ENCODE measurements around the gene PGGHG. TPM values are rescaled to one million over a fixed set of nuclear protein-coding genes. Genes with fewer than 3 reads are reported as not detected.
"Not testable (repeated sequence)": the region's sequence is repeated elsewhere in the genome, so short reads cannot be mapped to it uniquely, and the experiment has no call there.

PGGHG gene
- total and polyA plus RNA-seq, 4 donors, result 21.6 to 145 (median 87.9) TPM

DNA sequence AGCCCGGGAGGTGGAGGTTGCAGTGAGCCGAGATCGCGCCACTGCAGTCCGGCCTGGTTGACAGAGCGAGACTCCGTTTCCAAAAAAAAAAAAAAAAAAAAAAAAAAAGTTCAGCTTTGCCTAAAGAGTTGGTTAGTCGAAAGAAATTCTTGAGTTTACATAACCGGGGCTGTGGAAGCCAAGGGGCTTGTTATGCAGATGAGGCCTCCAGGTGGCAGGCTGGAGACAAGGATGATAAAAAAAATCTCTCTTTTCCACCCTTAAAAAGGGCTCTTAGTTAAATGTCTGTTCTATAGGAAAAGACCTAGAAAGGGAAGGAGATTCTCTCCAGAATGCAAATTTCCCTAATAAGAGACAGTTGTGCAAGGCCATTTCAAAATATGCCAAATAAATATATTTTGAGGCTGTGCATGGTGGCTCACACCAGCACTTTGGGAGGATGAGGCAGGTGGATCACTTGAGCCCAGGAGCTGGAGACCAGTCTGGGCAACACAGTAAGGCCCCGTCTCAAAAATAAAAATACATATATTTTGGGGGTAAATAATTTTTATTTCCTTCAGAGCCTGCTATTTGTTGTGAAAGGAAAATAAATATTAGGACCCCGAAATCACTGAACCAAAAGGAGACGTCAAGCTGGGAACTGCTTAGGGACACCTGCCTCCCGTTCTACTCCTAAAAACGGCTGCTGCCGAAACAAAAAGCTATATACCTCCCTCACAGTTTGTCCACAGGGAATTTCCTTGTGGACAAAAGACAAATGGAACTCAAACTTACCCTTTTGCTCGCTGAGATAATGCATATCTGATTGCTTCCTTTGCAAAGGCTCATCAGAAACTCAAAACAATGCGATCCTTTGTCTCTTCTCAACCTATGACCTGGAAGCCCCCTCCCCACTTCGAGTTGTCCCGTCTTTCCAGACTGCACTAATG is 16.3 kb downstream of the PGGHG start:
- Histone ChIP-seq H3K36me3 (ENCODE audit: control insufficient read depth in 4 of 4, insufficient read depth in 4 of 4, low read length in 4 of 4) (no peaks in the 10 kb centered on the region), H3K27ac (ENCODE audit: low read depth in 1 of 2, low read length in 1 of 2) (peak overlapping the region in 1 of 2 donors; percentile 21), H3K27me3 (ENCODE audit: control insufficient read depth in 3 of 3, insufficient read depth in 3 of 3, low read length in 2 of 3) (peaks cover 0 to 6% (median 6%) of the 10 kb centered on the region in 3 donors), H3K9me3 (ENCODE audit: control insufficient read depth in 4 of 4, insufficient read depth in 3 of 4, low read length in 3 of 4) (no peaks in the 10 kb centered on the region), H3K4me3 (no peak overlapping the region), H3K9ac (ENCODE audit: insufficient read depth in 1 of 2, low read length in 2 of 2) (no peak overlapping the region), H3K4me1 (ENCODE audit: control insufficient read depth in 5 of 5, insufficient read depth in 5 of 5, low read length in 5 of 5) (peaks cover 0 to 24% (median 4%) of the 10 kb centered on the region in 5 donors)
- ATAC-seq (ENCODE audit: insufficient read depth, low FRiP score) (no peak), DNase-seq (peak; percentile 85 to 95 (median 90))
- TF ChIP-seq, protein P1, sequence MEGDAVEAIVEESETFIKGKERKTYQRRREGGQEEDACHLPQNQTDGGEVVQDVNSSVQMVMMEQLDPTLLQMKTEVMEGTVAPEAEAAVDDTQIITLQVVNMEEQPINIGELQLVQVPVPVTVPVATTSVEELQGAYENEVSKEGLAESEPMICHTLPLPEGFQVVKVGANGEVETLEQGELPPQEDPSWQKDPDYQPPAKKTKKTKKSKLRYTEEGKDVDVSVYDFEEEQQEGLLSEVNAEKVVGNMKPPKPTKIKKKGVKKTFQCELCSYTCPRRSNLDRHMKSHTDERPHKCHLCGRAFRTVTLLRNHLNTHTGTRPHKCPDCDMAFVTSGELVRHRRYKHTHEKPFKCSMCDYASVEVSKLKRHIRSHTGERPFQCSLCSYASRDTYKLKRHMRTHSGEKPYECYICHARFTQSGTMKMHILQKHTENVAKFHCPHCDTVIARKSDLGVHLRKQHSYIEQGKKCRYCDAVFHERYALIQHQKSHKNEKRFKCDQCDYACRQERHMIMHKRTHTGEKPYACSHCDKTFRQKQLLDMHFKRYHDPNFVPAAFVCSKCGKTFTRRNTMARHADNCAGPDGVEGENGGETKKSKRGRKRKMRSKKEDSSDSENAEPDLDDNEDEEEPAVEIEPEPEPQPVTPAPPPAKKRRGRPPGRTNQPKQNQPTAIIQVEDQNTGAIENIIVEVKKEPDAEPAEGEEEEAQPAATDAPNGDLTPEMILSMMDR (IDR thresholded peaks at IDR 0.05; ENCODE audit: control extremely low read depth, extremely low read depth), result peak; percentile 64
- 35 to 43% methylated on average over 19 of the region's 19 CpGs for WGBS, 2 donors

DNA sequence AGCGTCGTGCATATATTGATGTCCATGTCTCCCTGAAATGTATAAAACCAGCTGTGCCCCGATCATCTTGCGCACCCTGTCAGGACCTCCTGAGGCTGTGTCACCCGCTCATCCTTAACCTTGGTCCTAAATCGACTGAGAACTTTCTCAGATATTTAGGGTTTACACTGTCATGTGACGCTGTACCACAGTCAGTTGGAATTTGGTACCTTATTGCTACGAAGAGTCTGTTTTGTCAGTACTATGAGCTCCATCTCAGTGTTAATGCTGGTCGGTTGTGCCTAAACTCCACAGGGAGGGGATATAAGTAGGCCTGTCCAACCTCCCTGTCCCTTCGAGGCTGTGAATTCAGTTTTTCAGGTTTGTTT is 16.9 kb downstream of the PGGHG start:
- no peak for ATAC-seq (ENCODE audit: insufficient read depth, low FRiP score)
- H3K4me1 ChIP-seq (ENCODE audit: control insufficient read depth in 5 of 5, insufficient read depth in 5 of 5, low read length in 5 of 5), result peaks cover 0 to 22% (median 4%) of the 10 kb centered on the region in 5 donors
- TF ChIP-seq, protein P1 (IDR thresholded peaks at IDR 0.05; ENCODE audit: control extremely low read depth, extremely low read depth), result no peak
- H3K9me3 ChIP-seq (ENCODE audit: control insufficient read depth in 4 of 4, insufficient read depth in 3 of 4, low read length in 3 of 4), result no peaks in the 10 kb centered on the region
- no peak overlapping the region for H3K9ac ChIP-seq (ENCODE audit: insufficient read depth in 1 of 2, low read length in 2 of 2)
- no peaks in the 10 kb centered on the region for H3K36me3 ChIP-seq (ENCODE audit: control insufficient read depth in 4 of 4, insufficient read depth in 4 of 4, low read length in 4 of 4)
- peak overlapping the region in 1 of 2 donors; percentile 21 for H3K27ac ChIP-seq (ENCODE audit: low read depth in 1 of 2, low read length in 1 of 2)
- H3K4me3 ChIP-seq, result no peak overlapping the region
- H3K27me3 ChIP-seq (ENCODE audit: control insufficient read depth in 3 of 3, insufficient read depth in 3 of 3, low read length in 2 of 3), result no peaks in the 10 kb centered on the region
- no peak for DNase-seq
- 94 to 95% methylated on average over 10 of the region's 10 CpGs for WGBS, 2 donors

DNA sequence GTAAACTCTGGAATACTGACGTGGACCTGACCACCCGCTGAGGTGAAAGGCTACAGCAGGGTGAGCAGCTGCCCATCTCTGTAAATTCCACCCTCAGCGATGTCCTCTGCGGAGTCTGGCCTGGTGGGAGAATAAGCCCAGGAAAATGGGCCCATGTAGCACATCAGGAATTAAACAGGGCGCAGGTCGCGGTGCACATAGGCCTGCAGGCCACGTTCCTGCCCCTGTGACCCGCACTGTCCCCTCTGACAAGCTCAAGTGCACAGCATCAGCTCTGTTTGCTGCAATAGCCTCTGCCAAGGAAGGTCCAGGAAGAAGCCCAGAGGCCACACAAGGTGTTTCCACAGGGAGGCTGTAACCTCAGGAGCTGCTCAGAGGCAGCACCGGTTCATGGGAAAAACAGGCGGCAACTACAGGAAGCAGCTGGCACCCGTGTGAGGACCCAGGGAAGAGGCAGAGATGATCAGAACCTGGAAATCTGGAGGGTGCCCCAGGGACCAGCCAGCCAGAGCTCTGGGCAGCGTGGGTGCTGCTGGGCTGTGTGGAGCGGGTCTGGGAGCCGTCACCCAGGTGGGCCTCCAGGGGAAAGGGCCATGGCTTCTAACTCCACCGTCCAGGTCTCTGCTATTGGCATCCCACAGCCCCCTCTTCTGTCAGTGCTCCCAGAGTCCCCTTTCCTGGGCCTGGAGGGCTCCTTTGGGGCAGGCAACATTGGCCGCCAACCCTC is 17.9 kb downstream of the PGGHG start:
- H3K4me1 ChIP-seq (ENCODE audit: control insufficient read depth in 5 of 5, insufficient read depth in 5 of 5, low read length in 5 of 5), result peaks cover 0 to 24% (median 4%) of the 10 kb centered on the region in 5 donors
- ATAC-seq (ENCODE audit: insufficient read depth, low FRiP score), result no peak
- 85 to 88% methylated on average over 16 to 17 of the region's 17 CpGs for WGBS, 2 donors
- no peaks in the 10 kb centered on the region for H3K36me3 ChIP-seq (ENCODE audit: control insufficient read depth in 4 of 4, insufficient read depth in 4 of 4, low read length in 4 of 4)
- no peaks in the 10 kb centered on the region for H3K27me3 ChIP-seq (ENCODE audit: control insufficient read depth in 3 of 3, insufficient read depth in 3 of 3, low read length in 2 of 3)
- no peak for DNase-seq
- no peak overlapping the region for H3K9ac ChIP-seq (ENCODE audit: insufficient read depth in 1 of 2, low read length in 2 of 2)
- H3K9me3 ChIP-seq (ENCODE audit: control insufficient read depth in 4 of 4, insufficient read depth in 3 of 4, low read length in 3 of 4), result no peaks in the 10 kb centered on the region
- TF ChIP-seq, protein P1 (IDR thresholded peaks at IDR 0.05; ENCODE audit: control extremely low read depth, extremely low read depth), result no peak
- peak overlapping the region; percentile 79 to 96 for H3K27ac ChIP-seq (ENCODE audit: low read depth in 1 of 2, low read length in 1 of 2)
- H3K4me3 ChIP-seq, result no peak overlapping the region

DNA sequence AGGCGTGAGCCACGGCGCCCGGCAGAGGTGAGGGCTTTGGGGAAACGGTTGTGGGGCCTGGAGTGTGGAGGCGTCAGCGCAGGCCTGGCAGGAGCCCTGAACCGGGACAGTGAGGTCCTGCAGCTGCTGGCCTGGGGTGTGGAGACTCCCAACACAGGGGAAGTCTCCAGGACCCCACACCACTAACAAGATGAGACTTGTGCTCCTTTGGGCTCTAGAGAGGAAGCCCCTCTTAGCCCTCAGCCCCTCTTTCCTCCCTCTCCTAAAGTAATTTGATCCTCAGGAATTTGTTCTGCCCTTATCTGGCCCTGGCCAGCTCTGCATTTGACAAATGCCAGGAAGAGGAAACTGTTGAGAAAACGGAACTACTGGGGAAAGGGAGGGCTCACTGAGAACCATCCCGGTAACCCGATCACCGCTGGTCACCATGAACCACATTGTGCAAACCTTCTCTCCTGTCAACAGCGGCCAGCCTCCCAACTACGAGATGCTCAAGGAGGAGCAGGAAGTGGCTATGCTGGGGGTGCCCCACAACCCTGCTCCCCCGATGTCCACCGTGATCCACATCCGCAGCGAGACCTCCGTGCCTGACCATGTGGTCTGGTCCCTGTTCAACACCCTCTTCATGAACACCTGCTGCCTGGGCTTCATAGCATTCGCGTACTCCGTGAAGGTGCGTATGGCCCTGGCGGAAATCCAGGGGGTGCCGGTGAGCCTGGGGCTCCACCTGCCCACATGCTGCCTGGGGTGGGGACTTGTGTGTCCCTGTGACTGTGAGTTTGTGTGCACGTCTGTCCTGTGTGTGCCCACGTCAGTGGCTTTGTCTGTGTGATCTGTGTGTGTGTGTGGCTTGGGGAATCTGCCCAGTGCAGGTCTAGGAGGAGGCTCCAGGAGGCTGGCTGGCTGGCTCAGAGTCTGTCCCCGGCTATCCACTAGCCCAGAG is 19.1 kb downstream of the PGGHG start, which contains the start of gene IFITM2:
Gene IFITM2 (plus strand): TSS at position 51 of the 943 bp plus-strand sequence. CDS start 377 bp downstream, at position 428.
- not testable (repeated sequence) for H3K36me3 ChIP-seq (ENCODE audit: control insufficient read depth in 4 of 4, insufficient read depth in 4 of 4, low read length in 4 of 4); H3K27me3 ChIP-seq (ENCODE audit: control insufficient read depth in 3 of 3, insufficient read depth in 3 of 3, low read length in 2 of 3); H3K9me3 ChIP-seq (ENCODE audit: control insufficient read depth in 4 of 4, insufficient read depth in 3 of 4, low read length in 3 of 4)
- Histone ChIP-seq H3K4me1 (ENCODE audit: control insufficient read depth in 5 of 5, insufficient read depth in 5 of 5, low read length in 5 of 5) (peaks cover 0 to 35% (median 7%) of the 10 kb centered on the region in 5 donors), H3K4me3 (peak within 1 kb of the TSS; percentile 73), H3K9ac (ENCODE audit: insufficient read depth in 1 of 2, low read length in 2 of 2) (peak within 1 kb of the TSS in 1 of 2 donors; percentile 85), H3K27ac (ENCODE audit: low read depth in 1 of 2, low read length in 1 of 2) (peak within 1 kb of the TSS; percentile 79 to 96)
- ATAC-seq (ENCODE audit: insufficient read depth, low FRiP score) (peak; percentile 71), DNase-seq (peak; percentile 85 to 94 (median 92))
- 6% methylated on average over 25 to 28 of the region's 28 CpGs for WGBS, 2 donors

Data from lung (tissue), 12 donors.